ENCODE data around the gene DUSP22.

Gene DUSP22

DNA sequence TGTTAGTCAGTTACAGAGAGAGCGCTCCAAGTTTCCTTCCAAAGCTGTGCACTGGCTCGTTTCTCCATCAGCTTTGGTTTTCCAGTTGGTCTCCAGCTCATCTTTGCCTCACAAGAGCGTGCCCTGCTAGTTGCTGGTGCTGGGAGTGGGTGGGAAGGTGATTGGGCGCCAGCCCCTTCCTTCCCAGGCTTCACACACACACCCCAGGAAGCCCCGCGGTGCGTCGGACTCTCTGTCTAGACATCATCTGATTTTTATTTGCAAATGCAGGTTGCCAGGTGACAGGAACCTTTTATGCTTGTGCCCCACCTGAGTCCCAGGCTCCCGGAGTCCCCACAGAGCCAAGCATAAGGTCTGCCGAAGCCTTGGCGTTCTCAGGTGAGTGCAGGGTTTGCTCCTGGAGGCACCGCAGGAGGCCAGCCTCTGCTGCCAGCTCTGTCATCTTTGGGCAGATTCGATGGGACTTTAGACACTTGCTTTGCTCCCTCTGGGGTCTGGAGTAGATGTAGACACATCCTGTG, 106.3 kb downstream of the DUSP22 start:
- peak in 1 of 2 experiments; percentile 27 for DNase-seq

DNA sequence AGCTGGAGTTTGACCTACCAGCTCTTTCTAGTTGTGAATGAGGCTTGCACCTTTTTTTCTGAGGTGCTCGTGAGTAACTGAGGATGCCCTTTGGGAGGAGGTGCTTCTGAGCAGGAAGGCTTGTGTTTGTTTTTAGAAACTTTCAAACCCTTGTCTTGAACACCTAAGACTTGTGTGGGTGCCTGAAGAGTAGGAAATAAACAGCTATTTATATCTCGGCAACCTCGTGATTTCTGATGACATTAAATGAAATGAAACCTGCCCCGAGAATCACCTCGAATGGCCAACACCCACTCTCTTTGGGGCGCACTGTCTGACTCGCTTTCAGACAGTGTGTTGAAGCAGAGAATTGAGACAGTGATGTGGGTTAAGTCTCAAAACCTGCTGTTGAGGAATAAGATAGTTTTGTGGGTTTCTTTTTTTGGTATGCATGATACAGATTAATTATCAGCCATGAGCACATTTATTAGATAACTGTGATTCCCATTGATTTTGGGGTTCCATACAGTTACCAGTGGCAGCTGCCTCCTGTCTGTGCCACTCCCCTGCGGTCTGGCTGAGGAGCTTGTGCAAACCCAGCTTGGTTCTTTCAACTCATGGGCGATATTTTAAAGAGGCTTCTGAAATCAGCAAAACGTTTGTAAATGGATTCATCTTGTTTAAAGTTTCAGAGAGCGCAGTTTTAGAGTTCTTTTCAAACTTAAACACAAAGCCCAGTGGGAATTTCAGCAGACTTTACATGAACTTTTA, 107.7 kb downstream of the DUSP22 start:
- peak in 1 of 2 experiments; percentile 40 for DNase-seq

DNA sequence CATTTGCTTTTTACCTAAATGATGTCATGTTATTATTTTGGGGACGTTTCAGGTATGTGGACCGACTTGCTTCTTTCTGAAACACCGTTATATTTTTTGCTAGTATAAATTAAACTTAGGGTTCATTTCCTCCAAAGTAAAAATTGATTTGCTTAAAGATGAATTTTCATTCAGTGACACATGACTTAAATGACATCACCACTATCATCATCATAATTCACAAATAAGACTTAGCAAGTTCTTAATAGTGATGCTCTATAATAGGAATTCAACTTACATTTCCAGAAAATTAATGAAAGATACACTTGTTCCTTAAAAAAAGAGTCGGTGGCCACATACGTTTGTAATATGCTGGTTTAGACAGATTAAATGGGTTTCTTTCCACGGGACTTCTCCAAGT, 108.5 kb downstream of the DUSP22 start:
- DNase-seq: no peak
